ENCODE measurements around the gene SUGCT. TPM values are rescaled to one million over a fixed set of nuclear protein-coding genes. Genes with fewer than 3 reads are reported as not detected.

SUGCT gene
- total RNA-seq, 1 donor from 2014 or later = 4.4 TPM

DNA sequence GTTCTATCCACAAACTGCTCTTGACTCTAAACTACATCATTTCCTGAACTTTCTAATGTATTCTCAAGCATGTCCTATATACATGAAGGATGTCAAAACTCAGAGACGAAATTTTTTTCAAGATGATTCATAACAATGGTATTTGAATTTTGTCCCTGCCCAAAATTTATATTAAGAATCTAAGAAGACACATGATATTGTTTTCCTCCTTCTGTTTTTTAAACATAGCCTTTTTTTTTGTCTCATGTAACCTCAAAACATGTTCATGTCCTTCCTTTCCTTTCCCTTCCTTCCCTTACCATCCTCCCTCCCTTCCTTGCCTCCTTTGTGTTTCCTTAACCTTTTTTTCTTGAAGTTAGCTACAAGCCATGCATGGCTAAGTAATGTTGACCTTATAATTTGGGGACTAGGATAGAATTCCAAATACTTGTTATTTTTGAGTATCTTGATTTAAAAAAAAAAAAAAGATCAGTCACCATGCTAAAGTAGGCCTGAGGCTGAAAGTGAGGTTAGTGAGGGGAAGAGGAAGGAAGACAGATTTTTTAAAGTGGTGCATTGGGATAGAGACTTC is 163.0 kb downstream of the SUGCT start:
- TF ChIP-seq, protein P1, sequence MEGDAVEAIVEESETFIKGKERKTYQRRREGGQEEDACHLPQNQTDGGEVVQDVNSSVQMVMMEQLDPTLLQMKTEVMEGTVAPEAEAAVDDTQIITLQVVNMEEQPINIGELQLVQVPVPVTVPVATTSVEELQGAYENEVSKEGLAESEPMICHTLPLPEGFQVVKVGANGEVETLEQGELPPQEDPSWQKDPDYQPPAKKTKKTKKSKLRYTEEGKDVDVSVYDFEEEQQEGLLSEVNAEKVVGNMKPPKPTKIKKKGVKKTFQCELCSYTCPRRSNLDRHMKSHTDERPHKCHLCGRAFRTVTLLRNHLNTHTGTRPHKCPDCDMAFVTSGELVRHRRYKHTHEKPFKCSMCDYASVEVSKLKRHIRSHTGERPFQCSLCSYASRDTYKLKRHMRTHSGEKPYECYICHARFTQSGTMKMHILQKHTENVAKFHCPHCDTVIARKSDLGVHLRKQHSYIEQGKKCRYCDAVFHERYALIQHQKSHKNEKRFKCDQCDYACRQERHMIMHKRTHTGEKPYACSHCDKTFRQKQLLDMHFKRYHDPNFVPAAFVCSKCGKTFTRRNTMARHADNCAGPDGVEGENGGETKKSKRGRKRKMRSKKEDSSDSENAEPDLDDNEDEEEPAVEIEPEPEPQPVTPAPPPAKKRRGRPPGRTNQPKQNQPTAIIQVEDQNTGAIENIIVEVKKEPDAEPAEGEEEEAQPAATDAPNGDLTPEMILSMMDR (conservative IDR thresholded peaks at IDR 0.05; ENCODE audit: low read depth, low read length) = no peak
- no peak overlapping the region for H3K4me3 ChIP-seq (ENCODE audit: low read depth, low read length)
- DNase-seq (ENCODE audit: low read depth) = no peak

DNA sequence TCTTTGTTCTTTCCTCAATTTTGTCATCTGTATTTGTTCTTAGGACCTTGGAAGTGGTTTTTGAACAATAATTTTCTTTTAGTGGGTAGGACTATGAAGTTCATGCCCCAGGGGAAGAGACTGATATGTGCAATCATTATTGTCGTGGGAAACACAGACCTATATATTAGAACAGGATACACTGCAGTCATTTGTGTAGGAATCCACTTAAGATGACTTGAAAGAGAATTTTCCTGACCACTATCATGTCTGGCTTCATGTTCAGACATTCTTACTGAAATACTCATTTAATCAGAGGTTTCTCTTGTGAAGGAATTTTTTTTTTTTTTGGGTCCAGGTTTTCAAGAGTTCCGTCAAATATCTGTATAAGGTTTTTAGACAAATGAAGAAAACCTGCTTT is 163.6 kb downstream of the SUGCT start:
- H3K4me3 ChIP-seq (ENCODE audit: low read depth, low read length) = no peak overlapping the region
- DNase-seq (ENCODE audit: low read depth) = no peak
- TF ChIP-seq, protein P1 (conservative IDR thresholded peaks at IDR 0.05; ENCODE audit: low read depth, low read length) = no peak

DNA sequence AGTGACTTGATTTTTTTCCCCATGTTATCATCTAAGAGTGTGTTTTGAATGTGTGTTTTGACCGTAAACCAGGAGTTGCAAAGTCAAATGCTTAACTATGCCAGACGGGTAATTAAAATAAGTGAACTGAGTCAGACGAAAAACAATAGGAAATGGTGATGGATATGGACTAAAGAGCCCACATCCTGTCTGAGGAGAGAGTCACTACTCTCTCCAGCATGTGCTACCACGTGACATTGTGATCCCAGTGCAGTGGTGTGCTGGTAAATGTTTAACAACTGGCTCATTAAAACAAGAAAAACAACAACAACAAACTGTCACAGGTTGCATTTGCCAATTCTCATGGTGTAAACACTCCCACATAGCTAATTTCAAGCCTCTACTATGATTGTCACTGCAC is 164.3 kb downstream of the SUGCT start:
- TF ChIP-seq, protein P1 (conservative IDR thresholded peaks at IDR 0.05; ENCODE audit: low read depth, low read length) = no peak
- no peak overlapping the region for H3K4me3 ChIP-seq (ENCODE audit: low read depth, low read length)
- DNase-seq (ENCODE audit: low read depth) = peak; percentile 99

DNA sequence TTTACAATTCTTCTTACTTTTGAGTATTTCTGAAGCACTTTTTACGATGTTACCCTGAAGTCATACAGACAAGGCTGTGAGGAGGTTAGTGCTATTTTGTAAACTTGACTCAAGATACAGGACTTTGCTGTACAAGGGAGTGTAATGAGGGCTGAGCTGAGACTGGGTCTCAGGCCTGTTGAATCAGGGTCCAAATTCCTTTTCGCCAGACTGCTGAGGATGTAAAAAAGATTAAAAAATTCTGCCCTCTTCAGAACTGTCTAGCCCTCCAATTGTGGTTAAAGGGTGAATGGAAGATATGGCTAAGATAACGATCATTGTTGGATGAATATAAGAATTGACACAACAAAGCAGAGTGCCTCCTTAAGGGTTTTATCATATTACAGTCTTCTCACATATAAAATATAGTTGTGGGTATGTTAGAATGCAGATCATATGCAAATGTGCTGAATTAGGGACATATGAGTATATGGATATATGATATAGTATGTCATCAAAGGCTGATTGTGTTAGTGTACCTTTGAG is 165.4 kb downstream of the SUGCT start:
- H3K4me3 ChIP-seq (ENCODE audit: low read depth, low read length) = no peak overlapping the region
- TF ChIP-seq, protein P1 (conservative IDR thresholded peaks at IDR 0.05; ENCODE audit: low read depth, low read length) = no peak
- DNase-seq (ENCODE audit: low read depth) = no peak

DNA sequence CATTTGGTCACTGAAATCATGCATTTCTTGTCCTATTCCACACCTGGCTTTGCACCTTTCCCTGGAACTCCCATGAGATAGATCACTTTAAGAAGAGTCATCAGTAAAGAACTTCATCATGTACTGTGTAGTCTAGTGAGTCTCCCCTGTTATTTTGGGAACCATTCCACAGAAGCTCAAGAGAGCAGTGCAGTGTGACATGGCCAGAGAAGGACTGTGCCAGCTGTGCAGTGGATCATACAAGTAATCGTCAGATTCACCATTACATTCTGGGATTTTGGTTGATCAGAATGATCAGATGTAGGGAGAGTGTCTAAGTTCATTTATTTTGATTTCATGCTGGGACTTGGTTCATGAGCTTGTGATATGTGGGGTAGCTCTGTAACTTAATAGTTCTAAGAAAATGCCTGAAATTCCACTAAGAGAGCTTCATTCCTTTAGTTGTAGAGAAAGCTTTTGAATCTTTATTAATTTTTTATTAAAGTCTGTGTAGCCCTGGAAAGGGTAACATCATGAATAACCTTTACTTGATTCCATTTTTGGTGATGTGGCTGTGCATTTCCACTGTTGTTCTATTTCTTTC is 166.8 kb downstream of the SUGCT start:
- DNase-seq (ENCODE audit: low read depth) = peak; percentile 59
- no peak overlapping the region for H3K4me3 ChIP-seq (ENCODE audit: low read depth, low read length)
- TF ChIP-seq, protein P1 (conservative IDR thresholded peaks at IDR 0.05; ENCODE audit: low read depth, low read length) = no peak

DNA sequence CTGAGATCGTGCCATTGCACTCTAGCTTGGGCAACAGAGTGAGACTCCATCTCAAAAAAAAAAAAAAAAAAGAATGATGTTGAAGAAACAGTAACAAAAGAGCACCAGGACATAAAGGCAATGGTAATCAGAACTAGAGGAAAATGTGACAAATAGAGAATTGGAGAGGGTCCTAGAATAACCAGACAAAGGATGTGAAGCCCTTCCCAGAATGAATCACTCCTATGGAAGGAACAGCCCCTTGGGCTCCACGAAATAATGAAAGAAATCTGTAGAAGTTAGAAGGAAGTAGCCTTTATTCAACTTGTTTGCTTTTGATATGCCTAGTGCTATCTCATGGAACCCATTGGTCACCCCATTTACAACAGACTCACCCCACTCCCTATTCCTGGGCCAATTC is 169.2 kb downstream of the SUGCT start:
- TF ChIP-seq, protein P1 (conservative IDR thresholded peaks at IDR 0.05; ENCODE audit: low read depth, low read length) = no peak
- no peak overlapping the region for H3K4me3 ChIP-seq (ENCODE audit: low read depth, low read length)
- no peak for DNase-seq (ENCODE audit: low read depth)

DNA sequence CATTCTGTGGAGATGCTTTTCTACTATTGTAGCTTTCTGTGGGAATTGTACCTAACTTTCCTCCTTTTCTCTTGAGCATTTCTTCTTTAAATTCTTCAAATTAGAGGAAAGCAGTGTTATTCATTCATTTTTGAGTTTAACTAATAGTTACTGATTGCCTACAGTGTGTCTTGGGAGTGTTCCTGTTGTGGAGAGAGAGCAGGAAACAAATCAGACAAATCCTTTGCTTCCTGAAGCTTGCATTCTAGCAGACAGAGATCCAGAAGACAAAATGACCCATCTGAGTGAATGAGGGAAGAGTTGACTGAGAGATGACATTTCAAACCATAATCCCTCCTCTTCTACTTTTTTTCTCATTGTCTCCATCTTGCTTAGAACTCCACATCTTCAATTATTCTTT is 170.4 kb downstream of the SUGCT start:
- H3K4me3 ChIP-seq (ENCODE audit: low read depth, low read length) = no peak overlapping the region
- TF ChIP-seq, protein P1 (conservative IDR thresholded peaks at IDR 0.05; ENCODE audit: low read depth, low read length) = no peak
- peak; percentile 71 for DNase-seq (ENCODE audit: low read depth)
